Peyer's patch (tissue), 4 donors: ENCODE data around the gene C1QL2. TPM values are rescaled to one million over a fixed set of nuclear protein-coding genes. Genes with fewer than 3 reads are reported as not detected.

Experiments used
- DNase-seq, 3 donors: peaks; one replicate each; pipeline ENCODE4 v3.0.0-alpha.2; 2017 to 2019
- H3K27ac ChIP-seq, 4 donors: fragments of 200-600 bp; sonication (generic); one replicate each; pipeline ENCODE4 v1.5.1; 2016 to 2019
- H3K27me3 ChIP-seq, 2 donors: fragments of 200-600 bp; sonication (generic); one replicate each; pipeline ENCODE4 v1.5.1; 2019
- H3K36me3 ChIP-seq, 3 donors: fragments of 200-600 bp; sonication (generic); one replicate each; pipeline ENCODE4 v1.5.1; 2016 to 2019
- H3K4me1 ChIP-seq, 4 donors: fragments of 200-600 bp; sonication (generic); one replicate each; pipeline ENCODE4 v1.5.1; 2016 to 2019
- H3K4me3 ChIP-seq, 4 donors: fragments of 200-600 bp; sonication (generic); 1 replicate in 3 of 4; 2 replicates in 1 of 4; pipeline ENCODE4 v1.5.1; 2016 to 2019; ENCODE audit warnings: mild to moderate bottlenecking in 1 of 4
- H3K9me3 ChIP-seq, 4 donors: fragments of 200-600 bp; sonication (generic); one replicate each; pipeline ENCODE4 v1.5.1; 2016 to 2019; ENCODE audit warnings: mild to moderate bottlenecking in 1 of 4
- CTCF ChIP-seq, 6 experiments: fragments of 450-650 bp in 4 of 6; fragments of 200-600 bp in 2 of 6; sonication (generic) in 1 of 6; IDR thresholded peaks; one replicate each; pipeline ENCODE4 v1.5.1; 2017 to 2019; ENCODE audit warnings: antibody characterized with exemption in 6 of 6, mild to moderate bottlenecking in 3 of 6, moderate library complexity in 1 of 6
- POLR2A ChIP-seq, 2 donors: fragments of 450-650 bp; IDR thresholded peaks; one replicate each; pipeline ENCODE4 v1.5.1; 2017; ENCODE audit warnings: antibody characterized with exemption in 2 of 2, mild to moderate bottlenecking in 2 of 2, moderate library complexity in 2 of 2
- total RNA-seq, 4 donors: library from RNA; depleted of rRNA; stranded (reverse); fragments of >200 nt; gene quantifications; one replicate each; pipeline ENCODE4 v1.1.0, GENCODE V29; 2016

C1QL2 gene
- total RNA-seq, 4 donors from 2014 or later, result not detected

- Histone ChIP-seq H3K27me3 (peaks cover 0 to 33% of the 10 kb centered on the region in 2 donors), H3K9me3 (no peaks in the 10 kb centered on the region), H3K4me3 (no peak overlapping the region), H3K36me3 (no peaks in the 10 kb centered on the region), H3K4me1 (peaks cover 0 to 6% (median 0%) of the 10 kb centered on the region in 4 donors), H3K27ac (no peak overlapping the region)
- TF ChIP-seq CTCF (IDR thresholded peaks at IDR 0.05) (no peak), POLR2A (IDR thresholded peaks at IDR 0.05) (no peak)
- no peak for DNase-seq
These were observed 570 bp downstream of the C1QL2 start for GRCh38 chr2:119157850-119158511.

- H3K9me3 ChIP-seq, result no peaks in the 10 kb centered on the region
- no peaks in the 10 kb centered on the region for H3K36me3 ChIP-seq
- peaks cover 0 to 6% (median 0%) of the 10 kb centered on the region in 4 donors for H3K4me1 ChIP-seq
- no peak overlapping the region for H3K27ac ChIP-seq
- H3K4me3 ChIP-seq, result no peak overlapping the region
- peaks cover 0 to 33% of the 10 kb centered on the region in 2 donors for H3K27me3 ChIP-seq
- TF ChIP-seq CTCF (IDR thresholded peaks at IDR 0.05) (no peak), POLR2A (IDR thresholded peaks at IDR 0.05) (no peak)
- DNase-seq, result no peak
These were observed 1.4 kb downstream of the C1QL2 start for GRCh38 chr2:119156891-119157773.

- Histone ChIP-seq H3K36me3 (no peaks in the 10 kb centered on the region), H3K9me3 (no peaks in the 10 kb centered on the region), H3K27me3 (peaks cover 0 to 33% of the 10 kb centered on the region in 2 donors), H3K4me3 (no peak overlapping the region), H3K4me1 (peaks cover 0 to 6% (median 0%) of the 10 kb centered on the region in 4 donors), H3K27ac (no peak overlapping the region)
- TF ChIP-seq CTCF (IDR thresholded peaks at IDR 0.05), result no peak
- no peak for TF ChIP-seq POLR2A (IDR thresholded peaks at IDR 0.05)
- no peak for DNase-seq
These were observed 2.3 kb downstream of the C1QL2 start for GRCh38 chr2:119156105-119156890.

- H3K9me3 ChIP-seq, result no peaks in the 10 kb centered on the region
- no peak overlapping the region for H3K4me3 ChIP-seq
- H3K27ac ChIP-seq, result no peak overlapping the region
- TF ChIP-seq CTCF (IDR thresholded peaks at IDR 0.05) (no peak), POLR2A (IDR thresholded peaks at IDR 0.05) (no peak)
- peaks cover 0 to 6% (median 0%) of the 10 kb centered on the region in 4 donors for H3K4me1 ChIP-seq
- no peaks in the 10 kb centered on the region for H3K36me3 ChIP-seq
- peaks cover 0 to 33% of the 10 kb centered on the region in 2 donors for H3K27me3 ChIP-seq
- no peak for DNase-seq
These were observed 2.9 kb downstream of the C1QL2 start for GRCh38 chr2:119155633-119156032.

- no peak for DNase-seq
- no peak overlapping the region for H3K27ac ChIP-seq
- H3K36me3 ChIP-seq, result no peaks in the 10 kb centered on the region
- peaks cover 0 to 6% (median 0%) of the 10 kb centered on the region in 4 donors for H3K4me1 ChIP-seq
- H3K4me3 ChIP-seq, result no peak overlapping the region
- no peak for TF ChIP-seq POLR2A (IDR thresholded peaks at IDR 0.05)
- TF ChIP-seq CTCF (IDR thresholded peaks at IDR 0.05), result no peak
- no peaks in the 10 kb centered on the region for H3K9me3 ChIP-seq
- H3K27me3 ChIP-seq, result peaks cover 0 to 31% of the 10 kb centered on the region in 2 donors
These were observed 4.5 kb downstream of the C1QL2 start for GRCh38 chr2:119154076-119154475.
